Adipocyte (in vitro differentiated cells): ENCODE results near the gene CYP4Z1.
A peak's percentile ranks its signal among the peaks of the same experiment; 100 is the strongest.
"Not testable (repeated sequence)": the region's sequence is repeated elsewhere in the genome, so short reads cannot be mapped to it uniquely, and the experiment has no call there.

Experiments
- DNase-seq: peaks from one replicate; pipeline ENCODE4 v3.0.0-alpha.2; 2015; ENCODE audit warnings: low read depth
- H3K27me3 ChIP-seq: replicated peaks from 2 replicates; pipeline ENCODE4 v1.7.0; 2013; ENCODE audit warnings: mild to moderate bottlenecking, low read length, moderate library complexity; ENCODE audit not compliant: control insufficient read depth, insufficient read depth
- H3K36me3 ChIP-seq: 2 replicates; pipeline ENCODE4 v1.7.0; 2013; ENCODE audit warnings: low read length, mild to moderate bottlenecking, moderate library complexity; ENCODE audit not compliant: control insufficient read depth, insufficient read depth, severe bottlenecking
- H3K4me1 ChIP-seq: 2 replicates; pipeline ENCODE4 v1.7.0; 2013; ENCODE audit warnings: mild to moderate bottlenecking, low read length, moderate library complexity; ENCODE audit not compliant: control insufficient read depth, insufficient read depth
- H3K4me3 ChIP-seq: 2 replicates; pipeline ENCODE4 v1.7.0; 2013; ENCODE audit warnings: mild to moderate bottlenecking, low read length, moderate library complexity
- H3K9ac ChIP-seq: 2 replicates; pipeline ENCODE4 v1.7.0; 2013; ENCODE audit warnings: mild to moderate bottlenecking, low read length, moderate library complexity
- H3K9me3 ChIP-seq: 2 replicates; pipeline ENCODE4 v1.7.0; 2013; ENCODE audit warnings: mild to moderate bottlenecking, low read length, moderate library complexity; ENCODE audit not compliant: control insufficient read depth

Gene CYP4Z1

GRCh38 chr1:47067097-47067594 is at the start of gene CYP4Z1:
TSS of gene CYP4Z1 (plus strand) at chr1:47067231. CDS start at chr1:47067491, 260 bp downstream.
- Histone ChIP-seq H3K27me3 (no peaks in the 10 kb centered on the region), H3K4me3 (no peak within 1 kb of the TSS), H3K4me1 (no peaks in the 10 kb centered on the region), H3K36me3 (no peaks in the 10 kb centered on the region), H3K9ac (no peak within 1 kb of the TSS), H3K9me3 (no peaks in the 10 kb centered on the region)
- DNase-seq: no peak

DNA sequence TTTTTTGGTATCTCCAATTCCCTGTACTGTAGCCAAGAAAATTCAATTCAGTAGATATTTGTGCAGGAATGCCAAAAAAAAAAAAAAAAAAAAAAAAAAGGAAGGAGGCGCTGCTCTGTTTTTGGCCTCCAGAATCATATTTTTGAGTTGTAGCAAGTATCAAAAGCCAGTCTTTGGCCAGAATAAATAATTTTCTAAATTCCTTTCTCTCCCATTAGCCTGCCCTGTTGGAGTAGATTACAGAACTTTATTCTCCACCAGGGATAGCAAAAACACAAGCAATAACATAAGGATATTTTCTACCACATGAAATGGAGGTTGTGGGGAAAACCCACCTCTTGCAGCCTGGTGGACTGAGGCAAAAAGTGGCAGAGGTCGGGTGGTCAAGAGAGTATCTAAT is 46.0 kb upstream of the CYP4Z1 start:
- Histone ChIP-seq H3K4me1 (peaks cover 22% of the 10 kb centered on the region), H3K36me3 (no peaks in the 10 kb centered on the region), H3K9me3 (no peaks in the 10 kb centered on the region), H3K27me3 (no peaks in the 10 kb centered on the region), H3K4me3 (no peak overlapping the region), H3K9ac (no peak overlapping the region)
- DNase-seq: no peak

- H3K36me3 ChIP-seq: no peaks in the 10 kb centered on the region
- no peaks in the 10 kb centered on the region for H3K27me3 ChIP-seq
- H3K4me3 ChIP-seq: peak within 1 kb of the TSS; percentile 75
- H3K9me3 ChIP-seq: no peaks in the 10 kb centered on the region
- peak within 1 kb of the TSS; percentile 79 for H3K9ac ChIP-seq
- H3K4me1 ChIP-seq: peaks cover 22% of the 10 kb centered on the region
- DNase-seq: no peak
Observed at GRCh38 chr1:47023268-47024140, 43.5 kb upstream of the CYP4Z1 start, which contains the start of gene CYP4X1. TSS of gene CYP4X1 (plus strand) at chr1:47023669. CDS start at chr1:47023818, 149 bp downstream.

DNA sequence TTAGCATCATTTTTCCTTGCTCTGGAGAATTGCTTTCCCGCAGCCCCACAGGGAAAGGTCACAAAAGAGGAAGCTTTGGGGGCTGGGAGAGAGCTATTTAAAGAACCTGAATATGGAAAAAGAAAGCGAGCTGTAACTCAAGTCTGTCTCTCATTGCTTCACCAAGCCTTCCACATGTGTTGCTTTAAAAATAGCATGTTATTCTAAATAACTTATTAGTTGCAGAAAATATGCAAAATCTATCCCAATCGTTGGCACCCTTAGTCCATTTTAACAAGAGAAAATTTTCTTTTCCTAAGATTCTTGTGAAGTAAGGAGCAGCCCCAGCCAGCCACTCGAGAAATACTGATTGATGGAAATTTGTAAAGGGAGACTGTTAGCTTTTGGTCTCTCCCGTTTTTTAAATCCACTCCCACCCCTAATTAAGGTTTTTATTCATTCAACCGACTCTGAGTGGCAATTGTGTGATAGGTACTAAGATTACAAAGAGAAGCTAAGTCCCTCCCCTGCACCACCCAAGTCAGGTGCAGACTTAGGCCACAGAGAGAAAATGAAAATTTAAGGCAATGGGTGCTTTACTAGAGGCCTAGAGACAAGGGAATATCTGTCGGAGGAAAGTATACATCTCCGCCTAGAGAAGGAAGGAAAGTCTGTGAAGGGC is 42.8 kb upstream of the CYP4Z1 start:
- Histone ChIP-seq H3K9ac (peak overlapping the region; percentile 79), H3K4me3 (peak overlapping the region; percentile 75), H3K27me3 (no peaks in the 10 kb centered on the region), H3K36me3 (no peaks in the 10 kb centered on the region), H3K4me1 (peaks cover 26% of the 10 kb centered on the region), H3K9me3 (no peaks in the 10 kb centered on the region)
- no peak for DNase-seq

GRCh38 chr1:47030170-47030805 is 36.7 kb upstream of the CYP4Z1 start:
- Histone ChIP-seq H3K27me3 (no peaks in the 10 kb centered on the region), H3K4me3 (peak overlapping the region; percentile 44), H3K4me1 (peaks cover 40% of the 10 kb centered on the region), H3K9ac (peak overlapping the region; percentile 58), H3K9me3 (no peaks in the 10 kb centered on the region), H3K36me3 (no peaks in the 10 kb centered on the region)
- DNase-seq: no peak

GRCh38 chr1:47031059-47031458 is 36.0 kb upstream of the CYP4Z1 start:
- no peaks in the 10 kb centered on the region for H3K36me3 ChIP-seq
- peaks cover 40% of the 10 kb centered on the region for H3K4me1 ChIP-seq
- peak overlapping the region; percentile 44 for H3K4me3 ChIP-seq
- peak overlapping the region; percentile 58 for H3K9ac ChIP-seq
- H3K9me3 ChIP-seq: no peaks in the 10 kb centered on the region
- DNase-seq: peak; percentile 18
- H3K27me3 ChIP-seq: no peaks in the 10 kb centered on the region

DNA sequence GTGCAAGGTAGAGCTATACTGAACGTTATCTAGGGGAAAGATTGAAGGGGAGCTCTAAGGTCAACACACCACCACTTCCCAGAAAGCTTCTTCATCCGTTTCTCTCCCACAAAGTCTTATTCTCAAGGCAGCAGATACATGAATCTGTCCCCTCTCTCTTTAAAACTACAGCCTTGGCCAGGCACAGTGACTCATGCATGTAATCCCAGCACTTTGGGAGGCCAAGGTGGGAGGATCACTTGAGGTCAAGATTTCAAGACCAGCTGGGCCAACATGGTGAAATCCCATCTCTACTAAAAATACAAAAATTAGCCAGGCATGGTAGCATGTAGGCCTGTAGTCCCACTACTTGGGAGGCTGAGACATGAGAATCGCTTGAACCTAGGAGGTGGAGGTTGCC is 35.4 kb upstream of the CYP4Z1 start:
- H3K4me1 ChIP-seq: peaks cover 40% of the 10 kb centered on the region
- H3K27me3 ChIP-seq: no peaks in the 10 kb centered on the region
- H3K4me3 ChIP-seq: peak overlapping the region; percentile 16
- H3K9ac ChIP-seq: peak overlapping the region; percentile 15
- no peaks in the 10 kb centered on the region for H3K36me3 ChIP-seq
- DNase-seq: no peak
- no peaks in the 10 kb centered on the region for H3K9me3 ChIP-seq

DNA sequence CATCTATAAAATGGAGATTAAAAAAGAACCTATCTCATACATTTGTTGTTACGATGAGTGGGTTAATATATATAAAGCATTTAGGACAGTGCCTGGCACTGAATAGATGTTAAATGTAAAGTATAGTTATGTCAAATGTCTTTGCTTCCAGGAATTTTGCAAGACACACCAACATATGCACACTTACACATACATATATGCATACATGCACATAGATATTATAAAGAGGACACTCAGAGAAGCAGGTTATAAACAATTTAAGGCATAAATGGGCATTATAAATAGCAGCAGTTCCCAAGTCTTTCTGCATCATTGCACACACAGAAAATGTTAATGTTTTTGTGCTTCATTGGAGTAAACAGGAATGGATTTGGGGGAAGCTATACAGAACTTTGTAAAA is 30.3 kb upstream of the CYP4Z1 start:
- no peaks in the 10 kb centered on the region for H3K9me3 ChIP-seq
- DNase-seq: no peak
- H3K4me3 ChIP-seq: no peak overlapping the region
- peaks cover 11% of the 10 kb centered on the region for H3K4me1 ChIP-seq
- no peak overlapping the region for H3K9ac ChIP-seq
- no peaks in the 10 kb centered on the region for H3K27me3 ChIP-seq
- H3K36me3 ChIP-seq: peaks cover 3% of the 10 kb centered on the region

DNA sequence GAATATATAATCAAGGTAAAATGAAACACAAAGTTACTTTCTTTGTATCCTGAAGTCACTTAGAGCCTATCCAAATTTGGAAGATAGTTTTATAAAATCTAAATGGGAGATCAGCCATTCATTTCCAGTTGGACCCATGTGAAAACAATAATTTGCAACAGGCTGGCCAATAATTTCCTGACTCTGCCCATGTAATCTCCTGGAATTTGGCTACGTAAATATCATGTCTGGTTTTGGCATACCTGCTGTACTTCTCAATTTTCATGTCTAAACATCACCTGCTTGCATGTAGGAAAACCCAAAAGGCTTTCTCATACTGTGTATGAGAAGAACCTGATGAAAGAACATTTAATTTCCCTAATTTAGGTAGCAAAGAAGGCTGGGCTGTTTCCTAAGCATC is 7.7 kb upstream of the CYP4Z1 start:
- no peaks in the 10 kb centered on the region for H3K27me3 ChIP-seq
- H3K9ac ChIP-seq: no peak overlapping the region
- H3K4me1 ChIP-seq: peaks cover 3% of the 10 kb centered on the region
- H3K36me3 ChIP-seq: no peaks in the 10 kb centered on the region
- no peak for DNase-seq
- H3K9me3 ChIP-seq: no peaks in the 10 kb centered on the region
- no peak overlapping the region for H3K4me3 ChIP-seq

- H3K9me3 ChIP-seq, H3K9ac ChIP-seq, H3K4me3 ChIP-seq, H3K36me3 ChIP-seq, H3K27me3 ChIP-seq, H3K4me1 ChIP-seq, DNase-seq: not testable (repeated sequence)
Observed at GRCh38 chr1:47069080-47069479, 2.0 kb downstream of the CYP4Z1 start.

GRCh38 chr1:47069509-47069908 is 2.5 kb downstream of the CYP4Z1 start:
- H3K9me3 ChIP-seq, H3K4me1 ChIP-seq, H3K9ac ChIP-seq, H3K27me3 ChIP-seq, H3K4me3 ChIP-seq, H3K36me3 ChIP-seq, DNase-seq: not testable (repeated sequence)
